Neural progenitor cell (in vitro differentiated cells): ENCODE data around the gene ZFAND3. TPM values are rescaled to one million over a fixed set of nuclear protein-coding genes. Genes with fewer than 3 reads are reported as not detected.

Experiments
- DNase-seq: peaks from one replicate; pipeline ENCODE4 v3.0.0-alpha.2; 2016; ENCODE audit warnings: low spot score
- H2AFZ ChIP-seq: fragments of 200-600 bp; sonication (generic); replicated peaks from 2 replicates; pipeline ENCODE4 v1.6.1; 2016; ENCODE audit warnings: antibody characterized with exemption
- H3F3A ChIP-seq: fragments of 200-600 bp; sonication (generic); 2 replicates; pipeline ENCODE4 v1.6.1; 2016; ENCODE audit warnings: antibody characterized with exemption, low read depth
- H3K27ac ChIP-seq: fragments of 200-600 bp; sonication (generic); 2 replicates; pipeline ENCODE4 v1.5.1; 2016; ENCODE audit warnings: mild to moderate bottlenecking
- H3K27me3 ChIP-seq: fragments of 200-600 bp; sonication (generic); 2 replicates; pipeline ENCODE4 v1.6.1; 2016; ENCODE audit warnings: mild to moderate bottlenecking, moderate library complexity
- H3K36me3 ChIP-seq: fragments of 200-600 bp; sonication (generic); 2 replicates; pipeline ENCODE4 v1.5.1; 2016
- H3K4me1 ChIP-seq: fragments of 200-600 bp; sonication (generic); 2 replicates; pipeline ENCODE4 v1.6.1; 2016; ENCODE audit warnings: mixed run types
- H3K4me2 ChIP-seq: fragments of 200-600 bp; sonication (generic); 2 replicates; pipeline ENCODE4 v1.6.1; 2016
- H3K4me3 ChIP-seq: fragments of 200-600 bp; sonication (generic); 2 replicates; pipeline ENCODE4 v1.5.1; 2016
- H3K79me2 ChIP-seq: fragments of 200-600 bp; sonication (generic); 2 replicates; pipeline ENCODE4 v1.6.1; 2016; ENCODE audit warnings: low read depth
- H3K9ac ChIP-seq: fragments of 200-600 bp; sonication (generic); 2 replicates; pipeline ENCODE4 v1.6.1; 2016
- H3K9me3 ChIP-seq: fragments of 200-600 bp; sonication (generic); 2 replicates; pipeline ENCODE4 v1.5.1; 2016; ENCODE audit warnings: low read depth
- H4K20me1 ChIP-seq: fragments of 200-600 bp; sonication (generic); 2 replicates; pipeline ENCODE4 v1.6.1; 2016; ENCODE audit warnings: low read depth
- H3K27ac Mint-ChIP-seq: 3 replicates; pipeline ENCODE4 v1.8.0; 2021; ENCODE audit warnings: mixed read lengths
- H3K27me3 Mint-ChIP-seq: 2 replicates; pipeline ENCODE4 v1.8.0; 2022; ENCODE audit warnings: low read depth, mild to moderate bottlenecking, inconsistent platforms, moderate library complexity, mixed read lengths; ENCODE audit not compliant: insufficient read depth
- H3K36me3 Mint-ChIP-seq: 3 replicates; pipeline ENCODE4 v1.8.0; 2021; ENCODE audit warnings: mixed read lengths
- H3K4me1 Mint-ChIP-seq: 3 replicates; pipeline ENCODE4 v1.8.0; 2021; ENCODE audit warnings: mixed read lengths
- H3K4me3 Mint-ChIP-seq: 3 replicates; pipeline ENCODE4 v1.8.0; 2021; ENCODE audit warnings: mild to moderate bottlenecking, moderate library complexity, mixed read lengths
- H3K9me3 Mint-ChIP-seq: 3 replicates; pipeline ENCODE4 v1.8.0; 2020; ENCODE audit warnings: mixed read lengths
- CTCF ChIP-seq: fragments of 200-600 bp; sonication (generic); IDR thresholded peaks from 2 replicates; pipeline ENCODE4 v1.5.1; 2017; ENCODE audit warnings: antibody characterized with exemption, mild to moderate bottlenecking
- EZH2 ChIP-seq: fragments of 200-600 bp; sonication (generic); IDR thresholded peaks from 2 replicates; pipeline ENCODE4 v1.6.1; 2017; ENCODE audit warnings: antibody characterized with exemption, mild to moderate bottlenecking, moderate library complexity
- EZH2phosphoT487 ChIP-seq: fragments of 200-600 bp; sonication (generic); IDR thresholded peaks from 2 replicates; pipeline ENCODE4 v1.6.1; 2017; ENCODE audit warnings: antibody characterized with exemption
- total RNA-seq: library from RNA; depleted of rRNA; stranded (reverse); fragments of >200 nt; gene quantifications from 2 replicates; pipeline ENCODE4 v1.2.3, GENCODE V29; 2015; ENCODE audit warnings: low replicate concordance

ZFAND3 gene
- total RNA-seq, 1 donor from 2014 or later: 24.3 TPM

DNA sequence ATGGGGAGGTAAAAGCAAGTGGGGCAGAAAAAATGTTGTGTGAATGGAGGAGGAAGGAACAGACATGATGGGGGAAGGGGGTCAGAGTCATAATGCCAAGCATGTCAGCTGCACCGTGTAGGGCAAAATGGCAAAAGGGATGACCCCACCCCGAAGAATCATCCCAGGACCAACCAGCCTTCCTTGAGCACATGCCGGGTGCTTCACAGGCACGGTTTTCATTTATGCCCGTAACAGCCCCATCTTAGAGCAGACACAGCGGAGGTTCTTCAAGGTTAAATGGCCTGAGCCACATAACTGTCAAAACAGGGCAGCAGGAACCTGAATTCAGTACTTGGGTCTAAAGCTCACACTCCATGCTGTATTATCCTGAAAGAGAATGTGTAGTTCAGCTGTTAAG lies 322.2 kb downstream of the ZFAND3 start:
- Mint-ChIP-seq H3K4me1 (peaks cover 46% of the 10 kb centered on the region), H3K36me3 (peaks cover 14% of the 10 kb centered on the region), H3K27me3 (no peaks in the 10 kb centered on the region), H3K9me3 (no peaks in the 10 kb centered on the region), H3K27ac (no peak overlapping the region), H3K4me3 (no peak overlapping the region)
- Histone ChIP-seq H3K4me3 (no peak overlapping the region), H3K36me3 (no peaks in the 10 kb centered on the region), H3K27ac (peak overlapping the region; percentile 72), H4K20me1 (peaks cover 83% of the 10 kb centered on the region), H3K9me3 (no peaks in the 10 kb centered on the region), H3K9ac (no peak overlapping the region), H3K4me1 (peaks cover 58% of the 10 kb centered on the region), H3F3A (peaks cover 34% of the 10 kb centered on the region), H3K79me2 (peaks cover 12% of the 10 kb centered on the region), H3K27me3 (no peaks in the 10 kb centered on the region), H3K4me2 (peak overlapping the region; percentile 62), H2AFZ (no peak overlapping the region)
- no peak for TF ChIP-seq EZH2phosphoT487
- no peak for TF ChIP-seq EZH2
- no peak for TF ChIP-seq CTCF
- no peak for DNase-seq

GRCh38 chr6:38142178-38142902 lies 322.8 kb downstream of the ZFAND3 start:
- Mint-ChIP-seq H3K36me3 (peaks cover 14% of the 10 kb centered on the region), H3K27me3 (no peaks in the 10 kb centered on the region), H3K4me1 (peaks cover 46% of the 10 kb centered on the region), H3K27ac (no peak overlapping the region), H3K9me3 (no peaks in the 10 kb centered on the region), H3K4me3 (no peak overlapping the region)
- Histone ChIP-seq H3K9ac (no peak overlapping the region), H3K27ac (peak overlapping the region; percentile 72), H3K4me1 (peaks cover 57% of the 10 kb centered on the region), H3F3A (peaks cover 28% of the 10 kb centered on the region), H3K9me3 (no peaks in the 10 kb centered on the region), H4K20me1 (peaks cover 83% of the 10 kb centered on the region), H3K79me2 (peaks cover 18% of the 10 kb centered on the region), H3K36me3 (no peaks in the 10 kb centered on the region), H2AFZ (no peak overlapping the region), H3K4me3 (no peak overlapping the region), H3K27me3 (no peaks in the 10 kb centered on the region), H3K4me2 (peak overlapping the region; percentile 62)
- DNase-seq: peak; percentile 21
- TF ChIP-seq EZH2 (no peak), EZH2phosphoT487 (no peak), CTCF (no peak)

- H3K9ac ChIP-seq: no peak overlapping the region
Observed at GRCh38 chr6:38143191-38144150, 323.9 kb downstream of the ZFAND3 start.

More at GRCh38 chr6:38143191-38144150, 323.9 kb downstream of the ZFAND3 start:
- H3K36me3 ChIP-seq: no peaks in the 10 kb centered on the region
- H3F3A ChIP-seq: peaks cover 20% of the 10 kb centered on the region
- no peak overlapping the region for H3K27ac ChIP-seq
- no peak overlapping the region for H3K4me2 ChIP-seq
- peaks cover 85% of the 10 kb centered on the region for H4K20me1 ChIP-seq
- peaks cover 14% of the 10 kb centered on the region for H3K36me3 Mint-ChIP-seq
- no peaks in the 10 kb centered on the region for H3K27me3 Mint-ChIP-seq
- peaks cover 48% of the 10 kb centered on the region for H3K4me1 Mint-ChIP-seq
- H3K9me3 ChIP-seq: no peaks in the 10 kb centered on the region
- H3K27ac Mint-ChIP-seq: peak overlapping the region; percentile 1
- H3K27me3 ChIP-seq: no peaks in the 10 kb centered on the region
- H3K4me3 Mint-ChIP-seq: no peak overlapping the region
- no peak overlapping the region for H2AFZ ChIP-seq
- no peak overlapping the region for H3K4me3 ChIP-seq
- no peak for DNase-seq
- TF ChIP-seq EZH2phosphoT487 (no peak), EZH2 (no peak), CTCF (no peak)
- peaks cover 27% of the 10 kb centered on the region for H3K79me2 ChIP-seq
- H3K4me1 ChIP-seq: peaks cover 58% of the 10 kb centered on the region
- no peaks in the 10 kb centered on the region for H3K9me3 Mint-ChIP-seq
